Islet of Langerhans (tissue), 1 donor: ENCODE results near the gene HEG1.
A peak's percentile ranks its signal among the peaks of the same experiment; 100 is the strongest.
"Not testable (repeated sequence)": the region's sequence is repeated elsewhere in the genome, so short reads cannot be mapped to it uniquely, and the experiment has no call there.

Experiments
- FAIRE-seq: peaks from one replicate; lab custom pipeline; 2011; peaks lifted over from hg19 to GRCh38; lab: Jason Lieb, UNC

Gene HEG1

GRCh38 chr3:124982855-124983254 lies 72.9 kb downstream of the HEG1 start:
- no peak for FAIRE-seq

DNA sequence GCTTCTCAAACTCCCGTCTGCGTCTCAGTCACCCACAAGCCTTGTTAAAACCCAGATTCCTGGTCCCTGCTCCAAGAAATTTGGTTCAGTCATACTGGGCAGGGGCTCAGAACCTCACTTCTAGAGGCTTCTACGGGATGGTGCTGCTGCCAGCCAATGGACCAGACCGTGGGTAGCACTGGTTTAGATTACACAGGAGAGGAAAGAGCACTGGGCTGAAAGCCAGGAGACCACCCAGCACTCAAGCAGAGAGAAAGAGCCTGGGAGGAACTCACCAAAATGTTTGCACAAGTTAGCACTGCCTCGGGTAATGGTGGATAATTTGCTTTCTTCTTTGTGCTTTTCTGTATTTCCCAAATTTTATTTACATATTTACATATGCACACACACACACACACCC lies 74.3 kb downstream of the HEG1 start:
- no peak for FAIRE-seq

GRCh38 chr3:124978627-124979026 lies 77.2 kb downstream of the HEG1 start:
- FAIRE-seq, result no peak

DNA sequence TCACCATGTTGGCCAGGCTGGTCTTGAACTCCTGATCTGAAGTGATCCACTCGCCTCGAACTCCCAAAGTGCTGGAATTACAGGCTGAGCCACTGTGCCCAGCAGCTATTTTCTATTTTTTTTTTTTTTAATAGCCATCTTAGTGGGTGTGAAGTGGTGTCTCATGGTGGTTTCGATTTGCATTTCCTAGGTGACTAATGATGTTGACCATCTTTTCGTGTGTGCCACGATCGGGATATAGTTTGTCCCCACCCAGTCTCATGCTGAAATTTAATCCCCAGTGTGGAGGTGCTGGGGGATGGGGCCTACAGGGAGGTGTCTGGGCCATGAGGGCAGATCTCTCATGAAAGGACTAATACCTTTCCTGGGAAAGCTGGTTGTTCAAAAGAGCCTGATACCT lies 79.4 kb downstream of the HEG1 start:
- no peak for FAIRE-seq

DNA sequence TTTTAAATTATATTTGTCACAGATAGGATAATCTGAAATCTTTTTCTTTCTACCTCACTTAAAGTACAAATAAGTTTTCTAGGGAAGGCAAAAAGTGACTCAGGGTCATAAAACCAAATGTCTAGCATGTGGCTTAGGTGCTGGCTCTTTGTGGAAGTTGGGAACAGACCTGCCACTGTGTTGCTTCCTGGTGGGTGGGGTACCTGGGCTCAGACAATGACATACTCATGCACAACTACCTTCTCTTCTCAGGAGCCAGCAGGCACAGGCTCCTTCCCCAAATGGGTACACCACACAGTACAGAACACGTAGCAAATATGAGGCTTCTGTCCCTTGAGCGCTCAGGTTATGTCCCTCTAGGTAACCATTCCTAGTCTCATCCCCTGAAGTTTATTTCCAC lies 81.1 kb downstream of the HEG1 start:
- no peak for FAIRE-seq

DNA sequence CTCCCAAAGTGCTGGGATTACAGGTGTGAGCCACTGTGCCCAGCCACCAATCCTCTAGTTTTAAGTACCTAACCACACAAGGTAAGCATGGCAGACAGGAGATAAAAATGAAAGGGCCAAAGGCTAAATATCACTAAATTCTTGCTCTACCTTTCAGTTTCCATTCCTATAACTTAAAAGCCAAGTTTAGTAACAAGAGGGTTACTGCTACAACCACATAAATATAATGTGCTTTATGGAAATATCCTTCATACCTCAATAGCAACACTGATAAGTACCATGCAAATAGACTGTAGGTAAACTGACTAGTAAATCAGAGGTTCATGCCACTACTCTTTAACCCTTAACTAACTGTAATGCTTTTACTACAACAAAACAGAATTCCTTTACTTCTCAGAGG lies 82.5 kb downstream of the HEG1 start:
- FAIRE-seq, result no peak

DNA sequence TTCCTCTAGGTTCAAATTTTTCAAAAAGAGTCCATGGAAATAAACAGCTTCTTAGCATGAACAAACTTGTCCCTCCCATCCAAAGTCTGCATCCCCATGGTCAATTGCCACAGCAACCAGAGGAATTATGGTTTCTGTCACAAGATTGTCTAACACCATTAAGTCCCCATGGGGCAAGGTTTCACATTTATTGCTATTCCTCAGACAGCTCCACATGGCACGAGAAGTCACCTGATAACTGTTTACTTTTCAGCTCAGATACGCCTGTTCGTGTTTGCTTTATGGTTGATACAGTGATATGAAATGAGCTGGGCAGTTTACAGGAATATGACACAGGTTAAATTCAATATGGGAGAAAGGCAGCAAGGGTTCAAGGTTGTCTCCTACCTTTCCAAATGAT lies 83.3 kb downstream of the HEG1 start:
- peak; percentile 98 for FAIRE-seq

- no peak for FAIRE-seq
Measured at GRCh38 chr3:124969963-124970722, 85.7 kb downstream of the HEG1 start.

GRCh38 chr3:124969190-124969589 lies 86.6 kb downstream of the HEG1 start:
- FAIRE-seq, result no peak

DNA sequence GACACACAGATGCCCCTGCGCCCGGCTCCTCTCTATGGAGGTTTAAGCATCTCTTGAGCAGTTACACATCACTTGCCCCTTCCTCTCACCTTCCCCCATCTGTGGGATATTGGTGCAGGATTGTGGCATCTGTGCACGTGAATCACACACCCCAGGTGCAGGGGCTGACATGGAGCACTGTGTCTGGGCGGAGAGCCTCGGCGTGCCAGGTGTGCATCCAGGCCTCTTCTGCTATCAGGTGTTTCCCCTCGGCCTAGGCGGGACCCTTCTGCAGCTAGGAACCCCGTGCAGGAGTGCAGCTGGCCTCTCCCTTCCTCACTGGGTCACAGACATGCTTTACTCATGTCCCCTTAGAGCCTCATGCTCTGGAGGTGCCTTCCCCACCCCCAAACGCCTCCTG lies 87.8 kb downstream of the HEG1 start:
- FAIRE-seq, result no peak

DNA sequence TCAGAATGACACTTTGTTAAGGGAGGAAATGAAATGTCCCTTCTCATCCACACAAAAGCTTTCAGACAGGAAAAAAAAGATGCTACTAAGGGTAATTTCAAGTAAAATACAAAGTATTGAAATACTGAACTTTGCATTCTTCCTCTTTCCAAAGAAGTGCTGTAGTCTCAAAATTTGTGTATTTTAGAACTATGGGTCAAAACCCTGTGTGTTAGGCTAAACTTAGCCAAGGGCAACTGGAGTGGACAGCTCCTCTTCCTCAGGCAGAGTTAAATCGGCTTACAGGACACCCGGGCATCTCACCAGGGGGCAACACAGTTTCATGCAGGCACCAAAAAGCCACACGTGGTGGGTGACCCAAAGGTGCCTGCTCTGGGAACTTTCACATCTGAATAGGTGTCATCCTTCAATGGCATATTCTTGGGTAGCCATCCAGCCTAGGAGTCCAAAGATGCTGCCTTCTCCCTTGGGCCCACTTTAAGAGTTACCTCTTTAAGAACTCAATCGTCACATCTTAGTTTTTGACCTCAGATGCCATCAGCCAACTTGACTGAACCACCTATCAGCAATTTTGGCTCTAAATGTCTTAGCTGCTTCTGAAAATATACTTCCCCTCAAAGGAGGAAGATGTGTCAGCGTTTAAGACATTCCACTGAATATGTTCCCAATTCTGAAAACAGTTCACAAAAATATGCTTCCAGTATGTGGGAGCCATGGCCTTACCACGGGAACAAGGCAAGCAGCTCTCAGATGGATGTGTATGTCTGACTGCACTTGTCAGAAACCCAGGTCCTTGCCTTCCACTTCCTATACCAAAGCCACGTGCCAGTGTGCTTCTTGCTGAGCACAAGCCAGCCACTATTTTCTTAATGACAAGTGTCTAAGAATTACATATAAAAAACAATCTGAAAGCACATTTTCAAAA lies 89.0 kb downstream of the HEG1 start:
- FAIRE-seq, result no peak

DNA sequence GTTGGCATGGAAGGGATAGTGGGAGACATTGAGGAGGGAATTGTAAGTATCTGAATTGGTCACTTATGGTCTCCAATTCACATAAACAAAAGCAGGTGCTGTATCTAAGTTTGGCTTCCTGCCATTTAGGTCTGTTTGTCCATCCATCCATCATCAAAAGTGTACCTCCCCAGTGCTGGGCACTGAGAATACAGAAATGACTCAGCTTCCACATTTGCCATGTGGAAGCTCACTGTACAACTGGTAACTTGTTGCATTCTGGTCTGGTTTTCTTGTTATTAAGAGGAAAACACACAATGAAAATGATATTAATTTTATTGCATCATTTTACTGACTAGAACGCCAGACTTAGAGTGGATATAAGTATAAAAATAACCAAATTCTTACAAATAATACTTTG lies 90.4 kb downstream of the HEG1 start:
- FAIRE-seq, result no peak

DNA sequence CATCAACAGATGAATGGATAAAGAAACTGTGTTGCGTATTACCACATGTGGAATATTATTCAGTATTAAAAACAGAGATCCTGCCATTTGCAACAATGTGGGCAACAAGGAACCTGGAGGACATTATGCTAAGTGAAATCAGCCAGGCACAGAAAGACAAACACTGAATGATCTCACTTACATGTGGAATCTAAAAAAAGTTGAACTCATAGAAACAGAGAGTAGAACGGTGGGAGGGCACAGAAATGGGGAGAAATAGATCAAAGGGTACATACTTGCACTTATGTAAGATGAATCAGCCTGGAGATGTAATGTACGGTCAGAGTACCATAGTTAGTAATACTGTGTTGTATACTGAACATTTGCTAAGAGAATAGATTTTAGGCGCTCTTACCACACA lies 91.4 kb downstream of the HEG1 start:
- FAIRE-seq, result no peak

GRCh38 chr3:124963755-124964154 lies 92.0 kb downstream of the HEG1 start:
- FAIRE-seq, result no peak

DNA sequence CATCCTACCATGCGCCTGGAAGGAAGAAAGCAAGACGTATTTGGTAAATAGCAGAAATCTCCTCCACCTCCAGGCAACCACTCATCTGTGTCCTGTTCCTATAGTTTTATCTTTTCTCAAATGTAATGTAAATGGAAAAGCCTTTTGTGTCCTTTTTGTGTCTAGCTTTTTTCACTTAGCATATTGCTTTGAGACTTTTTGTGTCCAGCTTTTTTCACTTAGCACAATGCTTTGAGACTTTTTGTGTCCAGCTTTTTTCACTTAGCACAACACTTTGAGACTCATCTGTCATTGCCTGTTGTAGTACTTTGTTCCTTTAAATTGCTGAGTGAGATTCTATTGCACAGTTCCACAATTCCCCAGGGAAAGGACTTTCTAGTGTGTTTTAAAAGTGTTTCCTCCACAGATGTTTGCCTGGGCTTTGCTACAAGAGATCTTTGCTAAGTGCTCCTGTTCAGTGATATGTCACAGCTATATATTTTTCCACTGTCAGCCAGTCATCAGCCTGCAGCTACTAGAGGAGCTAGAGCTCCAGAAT lies 93.3 kb downstream of the HEG1 start:
- no peak for FAIRE-seq

GRCh38 chr3:124960698-124961097 lies 95.1 kb downstream of the HEG1 start:
- FAIRE-seq, result no peak

DNA sequence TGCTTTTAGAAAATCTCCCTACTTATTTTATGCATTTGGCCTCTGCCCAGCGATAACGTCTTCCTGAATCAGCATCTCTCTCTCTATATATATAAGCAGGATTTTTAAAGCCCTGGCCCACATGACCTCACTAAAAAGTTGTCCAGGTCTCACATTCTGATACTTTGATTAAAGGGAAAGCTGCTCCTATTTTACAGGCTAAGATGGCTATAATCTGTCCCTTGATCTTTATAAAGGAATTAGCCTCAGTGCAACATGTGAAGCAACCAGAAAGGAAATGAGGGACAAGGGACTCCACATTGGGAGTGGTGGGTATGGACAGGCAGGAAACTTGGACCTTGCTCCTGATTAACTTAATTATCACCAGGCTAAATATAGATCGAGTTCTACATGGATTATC lies 95.7 kb downstream of the HEG1 start:
- FAIRE-seq, result no peak

DNA sequence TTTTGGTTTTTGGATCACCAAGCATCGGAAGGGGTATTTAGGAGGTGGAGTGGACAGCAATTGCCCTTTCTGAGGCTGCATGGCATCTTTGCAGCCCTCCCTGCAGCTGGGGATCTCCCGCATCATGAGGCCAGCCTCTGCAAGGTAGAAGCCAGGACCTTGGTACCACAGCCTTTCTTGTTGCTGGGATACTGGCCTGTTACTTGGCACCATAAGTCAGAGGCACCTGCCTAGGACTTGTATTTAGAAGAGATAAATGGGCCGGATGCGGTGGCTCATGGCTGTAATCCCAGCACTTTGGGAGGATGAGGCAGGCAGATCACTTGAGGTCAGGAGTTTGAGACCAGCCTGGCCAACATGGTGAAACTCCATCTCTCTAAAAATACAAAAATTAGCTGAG lies 97.8 kb downstream of the HEG1 start:
- FAIRE-seq, result not testable (repeated sequence)

- FAIRE-seq, result no peak
Measured at GRCh38 chr3:124952282-124952855, 103.4 kb downstream of the HEG1 start.

- no peak for FAIRE-seq
Measured at GRCh38 chr3:124951511-124952281, 104.1 kb downstream of the HEG1 start.

DNA sequence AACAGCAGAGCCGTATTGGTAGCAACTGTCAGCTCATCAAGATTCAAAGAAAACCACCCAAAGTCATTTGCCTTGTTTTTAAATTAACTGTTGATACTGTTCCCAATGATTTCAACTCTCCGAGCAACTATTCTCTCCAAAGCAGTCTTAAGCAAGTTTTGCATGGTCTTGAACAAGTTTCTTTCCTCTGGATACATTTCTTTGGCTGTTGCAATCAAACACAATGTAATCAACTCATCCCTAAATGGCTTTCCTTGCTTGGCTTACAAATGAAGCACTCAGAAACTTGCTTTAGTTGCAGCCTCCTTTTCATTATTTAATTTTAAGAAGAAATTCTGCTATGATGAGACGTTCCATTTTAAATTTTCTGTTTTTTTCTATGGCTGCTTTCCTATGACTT lies 105.8 kb downstream of the HEG1 start:
- FAIRE-seq, result no peak

DNA sequence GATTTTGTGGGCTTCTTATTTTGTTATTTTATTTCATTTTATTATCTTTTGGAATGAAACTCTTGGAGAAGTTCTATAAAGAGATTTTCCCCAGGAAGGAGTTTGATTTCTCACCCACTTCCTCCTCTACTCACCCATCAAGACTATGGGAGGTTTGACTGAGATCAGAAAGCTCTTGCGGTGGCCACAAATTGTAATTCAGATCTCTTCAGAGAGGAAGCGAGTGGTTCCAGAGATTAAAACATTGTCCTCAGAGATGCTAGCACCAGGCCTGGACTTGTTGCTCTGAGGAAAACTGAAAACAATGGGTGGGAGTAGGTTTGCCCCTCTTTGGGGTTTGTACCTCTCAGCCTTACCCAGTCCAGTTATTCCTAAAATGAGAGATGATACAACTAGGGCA lies 113.2 kb downstream of the HEG1 start:
- FAIRE-seq, result no peak
